Measurements from ENCODE around the gene SKOR1.

GRCh38 chr15:67823314-67824196, 1.8 kb upstream of the SKOR1 start:
- TF ChIP-seq POLR2A (IDR thresholded peaks at IDR 0.05; ENCODE audit: borderline replicate concordance, extremely low read depth, insufficient read depth, insufficient read length) = no peak
- no peak for TF ChIP-seq EZH2 (IDR thresholded peaks at IDR 0.05)
- TF ChIP-seq, protein P1, sequence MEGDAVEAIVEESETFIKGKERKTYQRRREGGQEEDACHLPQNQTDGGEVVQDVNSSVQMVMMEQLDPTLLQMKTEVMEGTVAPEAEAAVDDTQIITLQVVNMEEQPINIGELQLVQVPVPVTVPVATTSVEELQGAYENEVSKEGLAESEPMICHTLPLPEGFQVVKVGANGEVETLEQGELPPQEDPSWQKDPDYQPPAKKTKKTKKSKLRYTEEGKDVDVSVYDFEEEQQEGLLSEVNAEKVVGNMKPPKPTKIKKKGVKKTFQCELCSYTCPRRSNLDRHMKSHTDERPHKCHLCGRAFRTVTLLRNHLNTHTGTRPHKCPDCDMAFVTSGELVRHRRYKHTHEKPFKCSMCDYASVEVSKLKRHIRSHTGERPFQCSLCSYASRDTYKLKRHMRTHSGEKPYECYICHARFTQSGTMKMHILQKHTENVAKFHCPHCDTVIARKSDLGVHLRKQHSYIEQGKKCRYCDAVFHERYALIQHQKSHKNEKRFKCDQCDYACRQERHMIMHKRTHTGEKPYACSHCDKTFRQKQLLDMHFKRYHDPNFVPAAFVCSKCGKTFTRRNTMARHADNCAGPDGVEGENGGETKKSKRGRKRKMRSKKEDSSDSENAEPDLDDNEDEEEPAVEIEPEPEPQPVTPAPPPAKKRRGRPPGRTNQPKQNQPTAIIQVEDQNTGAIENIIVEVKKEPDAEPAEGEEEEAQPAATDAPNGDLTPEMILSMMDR (IDR thresholded peaks at IDR 0.05 in 2 of 3, conservative IDR thresholded peaks at IDR 0.05 in 1 of 3; ENCODE audit: borderline replicate concordance in 1 of 3, insufficient read depth in 1 of 3, low read depth in 2 of 3, low read length in 2 of 3) = no peak
- TF ChIP-seq, protein P2, sequence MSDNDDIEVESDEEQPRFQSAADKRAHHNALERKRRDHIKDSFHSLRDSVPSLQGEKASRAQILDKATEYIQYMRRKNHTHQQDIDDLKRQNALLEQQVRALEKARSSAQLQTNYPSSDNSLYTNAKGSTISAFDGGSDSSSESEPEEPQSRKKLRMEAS (IDR thresholded peaks at IDR 0.05) = no peak
- TF ChIP-seq SRF (IDR thresholded peaks at IDR 0.05; ENCODE audit: low read depth) = no peak
- TF ChIP-seq JUND (IDR thresholded peaks at IDR 0.05) = no peak
- no peak for TF ChIP-seq POLR2AphosphoS5 (IDR thresholded peaks at IDR 0.05; ENCODE audit: low read depth, low read length)

Measured in HCT116 (cell line).